Fibroblast of skin of left quadriceps (primary cell): Measurements from ENCODE around the gene TRUB2.

Source experiments
- DNase-seq, 2 experiments: peaks; one replicate each; pipeline ENCODE4 v3.0.0-alpha.2; 2013; ENCODE audit warnings: low read depth in 2 of 2

TRUB2 gene

GRCh38 chr9:128271112-128271511 is 51.1 kb downstream of the TRUB2 start:
- no peak for DNase-seq

GRCh38 chr9:128266868-128267590 is 55.2 kb downstream of the TRUB2 start:
- no peak for DNase-seq

GRCh38 chr9:128265348-128265847 is 56.8 kb downstream of the TRUB2 start:
- no peak for DNase-seq

- no peak for DNase-seq
These were observed 59.6 kb downstream of the TRUB2 start for GRCh38 chr9:128262687-128263086.

GRCh38 chr9:128260340-128260739 is 61.9 kb downstream of the TRUB2 start:
- no peak for DNase-seq

- no peak for DNase-seq
These were observed 63.1 kb downstream of the TRUB2 start for GRCh38 chr9:128259156-128259555.

- no peak for DNase-seq
These were observed 63.9 kb downstream of the TRUB2 start for GRCh38 chr9:128258326-128258725.

GRCh38 chr9:128257907-128258306 is 64.3 kb downstream of the TRUB2 start:
- DNase-seq: no peak

GRCh38 chr9:128257086-128257825 is 65.0 kb downstream of the TRUB2 start:
- DNase-seq: no peak
